Activated T-helper 1 cell treated with Interleukin-2 at 50 U/mL for 16 hours (primary cell): ENCODE data around the gene HNRNPAB.
"Not testable (repeated sequence)": the region's sequence is repeated elsewhere in the genome, so short reads cannot be mapped to it uniquely, and the experiment has no call there.

Source experiments
- DNase-seq: peaks from one replicate; pipeline ENCODE4 v3.0.0-alpha.2; 2020; ENCODE audit warnings: low read depth

HNRNPAB gene

GRCh38 chr5:178245389-178245788, 41.1 kb downstream of the HNRNPAB start:
- no peak for DNase-seq

- no peak for DNase-seq
These were observed 42.4 kb downstream of the HNRNPAB start for GRCh38 chr5:178246624-178247279.

- no peak for DNase-seq
These were observed 43.4 kb downstream of the HNRNPAB start for GRCh38 chr5:178247481-178248456.

- no peak for DNase-seq
These were observed 44.4 kb downstream of the HNRNPAB start for GRCh38 chr5:178248750-178249149.

GRCh38 chr5:178249191-178249989, 45.1 kb downstream of the HNRNPAB start:
- DNase-seq, result no peak

- DNase-seq, result no peak
These were observed 45.9 kb downstream of the HNRNPAB start for GRCh38 chr5:178250263-178250662.

- no peak for DNase-seq
These were observed 47.9 kb downstream of the HNRNPAB start for GRCh38 chr5:178252258-178252657.

GRCh38 chr5:178253632-178254031, 49.3 kb downstream of the HNRNPAB start:
- not testable (repeated sequence) for DNase-seq

- no peak for DNase-seq
These were observed 52.4 kb downstream of the HNRNPAB start for GRCh38 chr5:178256746-178257145.

GRCh38 chr5:178257650-178258049, 53.3 kb downstream of the HNRNPAB start:
- DNase-seq, result no peak

GRCh38 chr5:178259623-178260536, 55.5 kb downstream of the HNRNPAB start:
- no peak for DNase-seq
